Osteocyte (in vitro differentiated cells): Measurements from ENCODE around the gene ITGB5. TPM values are rescaled to one million over a fixed set of nuclear protein-coding genes. Genes with fewer than 3 reads are reported as not detected.

ENCODE experiments used
- DNase-seq: peaks from one replicate; pipeline ENCODE4 v3.0.0; 2021; ENCODE audit warnings: mixed read lengths; ENCODE audit not compliant: unreplicated experiment; ENCODE audit errors: extremely low spot score
- H3K27ac Mint-ChIP-seq: one replicate; pipeline ENCODE4 v1.8.0; 2021; ENCODE audit warnings: mild to moderate bottlenecking, mixed read lengths; ENCODE audit not compliant: unreplicated experiment
- H3K27me3 Mint-ChIP-seq: one replicate; pipeline ENCODE4 v1.8.0; 2021; ENCODE audit warnings: mixed read lengths; ENCODE audit not compliant: unreplicated experiment
- H3K36me3 Mint-ChIP-seq: one replicate; pipeline ENCODE4 v1.8.0; 2021; ENCODE audit warnings: mixed read lengths; ENCODE audit not compliant: unreplicated experiment
- H3K4me1 Mint-ChIP-seq: one replicate; pipeline ENCODE4 v1.8.0; 2021; ENCODE audit warnings: mixed read lengths; ENCODE audit not compliant: unreplicated experiment
- H3K4me3 Mint-ChIP-seq: one replicate; pipeline ENCODE4 v1.8.0; 2021; ENCODE audit warnings: mild to moderate bottlenecking, moderate library complexity, mixed read lengths; ENCODE audit not compliant: unreplicated experiment
- H3K9me3 Mint-ChIP-seq: one replicate; pipeline ENCODE4 v1.8.0; 2021; ENCODE audit warnings: mixed read lengths; ENCODE audit not compliant: unreplicated experiment
- total RNA-seq: library from RNA; stranded (reverse); gene quantifications from 2 replicates; pipeline ENCODE4 v1.2.1, GENCODE V29; 2021
- TF ChIP-seq, protein P1 (sequence below): fragments of 200-600 bp; sonication (generic); IDR thresholded peaks from 2 replicates; pipeline ENCODE4 v1.5.0; 2021; ENCODE audit warnings: antibody characterized with exemption, mild to moderate bottlenecking, moderate library complexity

Gene ITGB5
- total RNA-seq, 1 donor from 2014 or later = 419 TPM

DNA sequence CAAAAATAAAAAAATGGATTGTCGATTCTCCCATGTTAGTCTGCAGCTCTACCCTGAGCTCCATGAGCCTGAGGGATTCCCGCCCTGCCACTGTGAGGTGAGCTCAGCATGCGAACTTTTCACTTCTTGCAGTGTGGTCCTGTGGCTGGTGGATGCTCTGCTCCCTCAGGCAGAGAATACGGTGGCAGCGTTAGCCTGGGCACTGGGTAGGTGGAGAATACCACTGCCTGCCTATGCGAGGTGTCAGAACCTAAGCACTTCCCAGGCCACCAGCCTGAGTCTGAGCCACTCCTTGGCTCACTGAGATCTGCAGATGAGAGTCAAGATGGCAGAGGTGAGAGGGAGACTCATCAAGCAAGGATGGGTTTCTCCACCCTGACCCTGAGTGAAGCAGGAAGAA lies 70.1 kb downstream of the ITGB5 start:
- Mint-ChIP-seq H3K36me3 (peaks cover 58% of the 10 kb centered on the region), H3K9me3 (no peaks in the 10 kb centered on the region), H3K4me1 (peaks cover 26% of the 10 kb centered on the region), H3K27me3 (no peaks in the 10 kb centered on the region), H3K27ac (peak overlapping the region; percentile 14), H3K4me3 (no peak overlapping the region)
- DNase-seq = no peak
- TF ChIP-seq, protein P1, sequence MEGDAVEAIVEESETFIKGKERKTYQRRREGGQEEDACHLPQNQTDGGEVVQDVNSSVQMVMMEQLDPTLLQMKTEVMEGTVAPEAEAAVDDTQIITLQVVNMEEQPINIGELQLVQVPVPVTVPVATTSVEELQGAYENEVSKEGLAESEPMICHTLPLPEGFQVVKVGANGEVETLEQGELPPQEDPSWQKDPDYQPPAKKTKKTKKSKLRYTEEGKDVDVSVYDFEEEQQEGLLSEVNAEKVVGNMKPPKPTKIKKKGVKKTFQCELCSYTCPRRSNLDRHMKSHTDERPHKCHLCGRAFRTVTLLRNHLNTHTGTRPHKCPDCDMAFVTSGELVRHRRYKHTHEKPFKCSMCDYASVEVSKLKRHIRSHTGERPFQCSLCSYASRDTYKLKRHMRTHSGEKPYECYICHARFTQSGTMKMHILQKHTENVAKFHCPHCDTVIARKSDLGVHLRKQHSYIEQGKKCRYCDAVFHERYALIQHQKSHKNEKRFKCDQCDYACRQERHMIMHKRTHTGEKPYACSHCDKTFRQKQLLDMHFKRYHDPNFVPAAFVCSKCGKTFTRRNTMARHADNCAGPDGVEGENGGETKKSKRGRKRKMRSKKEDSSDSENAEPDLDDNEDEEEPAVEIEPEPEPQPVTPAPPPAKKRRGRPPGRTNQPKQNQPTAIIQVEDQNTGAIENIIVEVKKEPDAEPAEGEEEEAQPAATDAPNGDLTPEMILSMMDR = no peak

- no peak overlapping the region for H3K4me3 Mint-ChIP-seq
- TF ChIP-seq, protein P1 = no peak
- H3K36me3 Mint-ChIP-seq = peaks cover 51% of the 10 kb centered on the region
- DNase-seq = no peak
- H3K27ac Mint-ChIP-seq = no peak overlapping the region
- peaks cover 34% of the 10 kb centered on the region for H3K4me1 Mint-ChIP-seq
- no peaks in the 10 kb centered on the region for H3K27me3 Mint-ChIP-seq
- no peaks in the 10 kb centered on the region for H3K9me3 Mint-ChIP-seq
These were observed 71.0 kb downstream of the ITGB5 start for GRCh38 chr3:124816206-124816605.

DNA sequence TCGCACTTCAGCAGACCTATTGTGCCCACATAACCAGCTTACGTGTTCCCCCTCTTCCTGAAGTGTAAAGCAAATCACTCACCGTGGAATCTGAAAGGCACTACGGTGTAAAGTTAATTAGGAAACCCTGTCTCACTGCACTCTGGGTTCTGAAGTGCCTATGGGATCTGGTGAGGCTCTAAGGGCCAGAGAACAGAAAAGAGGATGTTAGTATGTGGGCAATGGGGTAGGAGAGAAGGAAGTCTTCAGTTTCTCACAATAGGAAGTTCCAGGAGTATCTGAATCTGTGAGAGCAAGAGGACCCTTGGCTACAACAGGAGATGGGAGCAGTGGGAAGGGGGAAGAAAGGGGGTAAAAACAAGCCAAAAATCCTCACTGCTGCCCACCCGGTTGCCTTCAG lies 71.4 kb downstream of the ITGB5 start:
- Mint-ChIP-seq H3K4me3 (no peak overlapping the region), H3K27ac (peak overlapping the region; percentile 25), H3K27me3 (no peaks in the 10 kb centered on the region), H3K4me1 (peaks cover 39% of the 10 kb centered on the region), H3K36me3 (peaks cover 48% of the 10 kb centered on the region), H3K9me3 (no peaks in the 10 kb centered on the region)
- TF ChIP-seq, protein P1 = no peak
- no peak for DNase-seq

GRCh38 chr3:124814620-124815421 lies 72.3 kb downstream of the ITGB5 start:
- peak overlapping the region; percentile 83 for H3K27ac Mint-ChIP-seq
- H3K4me1 Mint-ChIP-seq = peaks cover 47% of the 10 kb centered on the region
- no peak overlapping the region for H3K4me3 Mint-ChIP-seq
- H3K36me3 Mint-ChIP-seq = peaks cover 42% of the 10 kb centered on the region
- DNase-seq = no peak
- no peaks in the 10 kb centered on the region for H3K9me3 Mint-ChIP-seq
- TF ChIP-seq, protein P1 = no peak
- H3K27me3 Mint-ChIP-seq = no peaks in the 10 kb centered on the region

- H3K4me1 Mint-ChIP-seq = peaks cover 50% of the 10 kb centered on the region
- peak overlapping the region; percentile 42 for H3K4me3 Mint-ChIP-seq
- TF ChIP-seq, protein P1 = no peak
- H3K36me3 Mint-ChIP-seq = peaks cover 40% of the 10 kb centered on the region
- H3K9me3 Mint-ChIP-seq = no peaks in the 10 kb centered on the region
- peak overlapping the region; percentile 98 for H3K27ac Mint-ChIP-seq
- no peak for DNase-seq
- H3K27me3 Mint-ChIP-seq = no peaks in the 10 kb centered on the region
These were observed 73.6 kb downstream of the ITGB5 start for GRCh38 chr3:124813541-124813940.
